Loucy (cell line): ENCODE results near the gene C1orf226.

Experiments used
- H2AFZ ChIP-seq: fragments of 200-600 bp; sonication (generic); 2 replicates; pipeline ENCODE4 v1.6.0; 2016; ENCODE audit warnings: antibody characterized with exemption, mild to moderate bottlenecking, low read length, moderate library complexity
- H3F3A ChIP-seq: fragments of 200-600 bp; 2 replicates; pipeline ENCODE4 v1.6.0; 2016; ENCODE audit warnings: antibody characterized with exemption, low read depth, mild to moderate bottlenecking
- H3K27me3 ChIP-seq: fragments of 200-600 bp; sonication (generic); 2 replicates; pipeline ENCODE4 v1.6.1; 2014; ENCODE audit warnings: low read length, mild to moderate bottlenecking; ENCODE audit not compliant: insufficient read depth, poor library complexity, severe bottlenecking
- H3K36me3 ChIP-seq: fragments of 200-600 bp; sonication (generic); 2 replicates; pipeline ENCODE4 v1.6.1; 2016; ENCODE audit warnings: low read length; ENCODE audit not compliant: insufficient read depth
- H3K4me1 ChIP-seq: fragments of 200-600 bp; sonication (generic); 2 replicates; pipeline ENCODE4 v1.5.1; 2014; ENCODE audit warnings: low read length, mild to moderate bottlenecking; ENCODE audit not compliant: insufficient read depth, poor library complexity, severe bottlenecking
- H3K4me2 ChIP-seq: fragments of 200-600 bp; sonication (generic); 2 replicates; pipeline ENCODE4 v1.6.0; 2014; ENCODE audit warnings: antibody characterized with exemption, low read length, low read depth, mild to moderate bottlenecking; ENCODE audit not compliant: poor library complexity, severe bottlenecking
- H3K4me3 ChIP-seq: fragments of 200-600 bp; sonication (generic); 2 replicates; pipeline ENCODE4 v1.5.1; 2014; ENCODE audit warnings: low read length, mild to moderate bottlenecking, mixed read lengths; ENCODE audit not compliant: poor library complexity, severe bottlenecking
- H3K79me2 ChIP-seq: fragments of 200-600 bp; sonication (generic); 2 replicates; pipeline ENCODE4 v1.6.1; 2014; ENCODE audit warnings: low read length; ENCODE audit not compliant: insufficient read depth
- H3K9ac ChIP-seq: fragments of 200-600 bp; sonication (generic); 2 replicates; pipeline ENCODE4 v1.6.0; 2014; ENCODE audit warnings: mild to moderate bottlenecking, low read depth, low read length, moderate library complexity; ENCODE audit not compliant: poor library complexity, severe bottlenecking
- H3K9me2 ChIP-seq: fragments of 200-600 bp; sonication (generic); replicated peaks from 2 replicates; pipeline ENCODE4 v1.6.1; 2016; ENCODE audit warnings: low read depth, low read length, mixed read lengths
- H3K9me3 ChIP-seq: fragments of 200-600 bp; sonication (generic); 2 replicates; pipeline ENCODE4 v1.6.1; 2014; ENCODE audit warnings: mild to moderate bottlenecking, antibody characterized with exemption, low read length, low read depth; ENCODE audit not compliant: insufficient read depth
- H4K20me1 ChIP-seq: fragments of 200-600 bp; sonication (generic); 2 replicates; pipeline ENCODE4 v1.6.0; 2014; ENCODE audit warnings: antibody characterized with exemption, low read length, mild to moderate bottlenecking; ENCODE audit not compliant: insufficient read depth, poor library complexity, severe bottlenecking
- CTCF ChIP-seq: fragments of 200-600 bp; sonication (generic); conservative IDR thresholded peaks from 2 replicates; pipeline ENCODE4 v1.5.1; 2014; ENCODE audit warnings: mild to moderate bottlenecking, antibody characterized with exemption, low read length
- EZH2phosphoT487 ChIP-seq: fragments of 200-600 bp; IDR thresholded peaks from 2 replicates; pipeline ENCODE4 v1.6.1; 2018; ENCODE audit warnings: antibody characterized with exemption, mild to moderate bottlenecking, moderate library complexity, borderline replicate concordance

The C1orf226 gene

GRCh38 chr1:162336621-162337285 lies 44.8 kb upstream of the C1orf226 start:
- H3K27me3 ChIP-seq: no peaks in the 10 kb centered on the region
- no peak overlapping the region for H3K4me3 ChIP-seq
- no peak overlapping the region for H3K4me2 ChIP-seq
- H3F3A ChIP-seq: no peaks in the 10 kb centered on the region
- H3K79me2 ChIP-seq: no peaks in the 10 kb centered on the region
- peaks cover 4% of the 10 kb centered on the region for H3K4me1 ChIP-seq
- H3K36me3 ChIP-seq: no peaks in the 10 kb centered on the region
- H3K9me2 ChIP-seq: no peaks in the 10 kb centered on the region
- no peaks in the 10 kb centered on the region for H4K20me1 ChIP-seq
- H2AFZ ChIP-seq: no peak overlapping the region
- H3K9ac ChIP-seq: no peak overlapping the region
- H3K9me3 ChIP-seq: no peaks in the 10 kb centered on the region
- no peak for TF ChIP-seq EZH2phosphoT487
- no peak for TF ChIP-seq CTCF

GRCh38 chr1:162342452-162342983 lies 39.0 kb upstream of the C1orf226 start:
- H3F3A ChIP-seq: no peaks in the 10 kb centered on the region
- H3K9me2 ChIP-seq: no peaks in the 10 kb centered on the region
- no peak overlapping the region for H3K9ac ChIP-seq
- no peaks in the 10 kb centered on the region for H3K9me3 ChIP-seq
- H3K4me2 ChIP-seq: no peak overlapping the region
- no peaks in the 10 kb centered on the region for H3K36me3 ChIP-seq
- TF ChIP-seq CTCF (no peak), EZH2phosphoT487 (no peak)
- no peak overlapping the region for H2AFZ ChIP-seq
- H3K4me1 ChIP-seq: no peaks in the 10 kb centered on the region
- H3K79me2 ChIP-seq: no peaks in the 10 kb centered on the region
- no peaks in the 10 kb centered on the region for H4K20me1 ChIP-seq
- no peak overlapping the region for H3K4me3 ChIP-seq
- no peaks in the 10 kb centered on the region for H3K27me3 ChIP-seq

- Histone ChIP-seq H3K79me2 (no peaks in the 10 kb centered on the region), H4K20me1 (no peaks in the 10 kb centered on the region), H3F3A (no peaks in the 10 kb centered on the region), H2AFZ (no peak overlapping the region), H3K27me3 (no peaks in the 10 kb centered on the region), H3K9me2 (no peaks in the 10 kb centered on the region), H3K4me1 (no peaks in the 10 kb centered on the region), H3K4me2 (no peak overlapping the region), H3K36me3 (no peaks in the 10 kb centered on the region), H3K4me3 (no peak overlapping the region), H3K9ac (no peak overlapping the region), H3K9me3 (no peaks in the 10 kb centered on the region)
- TF ChIP-seq CTCF (no peak), EZH2phosphoT487 (no peak)
Measured at GRCh38 chr1:162343470-162343869, 38.1 kb upstream of the C1orf226 start.
